ENCODE measurements around the gene GPX7.

DNA sequence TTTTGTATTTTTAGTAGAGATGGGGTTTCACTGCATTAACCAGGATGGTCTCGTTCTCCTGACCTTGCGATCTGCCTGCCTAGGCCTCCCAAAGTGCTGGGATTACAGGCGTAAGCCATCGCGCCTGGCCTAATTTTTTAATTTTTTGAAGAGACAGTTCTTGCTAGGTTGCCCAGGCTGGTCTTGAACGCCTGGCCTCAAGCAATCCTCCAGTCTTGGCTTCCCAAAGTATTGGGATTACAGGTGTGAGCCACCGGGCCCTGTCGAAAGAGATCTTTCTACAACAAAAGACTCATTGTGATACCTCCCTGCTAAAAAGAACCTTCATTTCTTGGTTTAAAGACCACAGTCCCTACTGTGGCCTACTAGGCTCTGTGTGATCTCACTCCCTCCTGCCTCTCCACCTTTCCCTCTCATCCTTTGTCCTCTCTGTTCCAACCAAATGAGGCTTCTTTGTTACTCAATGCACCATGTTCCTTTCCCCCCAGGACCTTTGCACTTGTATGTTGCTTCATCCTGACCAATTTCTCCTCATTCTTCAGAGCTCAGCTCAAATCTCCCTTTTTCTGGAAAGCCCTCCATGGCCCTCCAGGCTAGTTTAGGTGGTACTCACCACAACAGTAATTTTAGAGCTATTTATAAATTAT is 1.5 kb upstream of the GPX7 start:
- TF ChIP-seq ZSCAN23 (tag by site-specific recombination; IDR thresholded peaks at IDR 0.05): no peak
- no peak for TF ChIP-seq ZNF146 (tag by site-specific recombination; IDR thresholded peaks at IDR 0.05)
- TF ChIP-seq, protein P1, sequence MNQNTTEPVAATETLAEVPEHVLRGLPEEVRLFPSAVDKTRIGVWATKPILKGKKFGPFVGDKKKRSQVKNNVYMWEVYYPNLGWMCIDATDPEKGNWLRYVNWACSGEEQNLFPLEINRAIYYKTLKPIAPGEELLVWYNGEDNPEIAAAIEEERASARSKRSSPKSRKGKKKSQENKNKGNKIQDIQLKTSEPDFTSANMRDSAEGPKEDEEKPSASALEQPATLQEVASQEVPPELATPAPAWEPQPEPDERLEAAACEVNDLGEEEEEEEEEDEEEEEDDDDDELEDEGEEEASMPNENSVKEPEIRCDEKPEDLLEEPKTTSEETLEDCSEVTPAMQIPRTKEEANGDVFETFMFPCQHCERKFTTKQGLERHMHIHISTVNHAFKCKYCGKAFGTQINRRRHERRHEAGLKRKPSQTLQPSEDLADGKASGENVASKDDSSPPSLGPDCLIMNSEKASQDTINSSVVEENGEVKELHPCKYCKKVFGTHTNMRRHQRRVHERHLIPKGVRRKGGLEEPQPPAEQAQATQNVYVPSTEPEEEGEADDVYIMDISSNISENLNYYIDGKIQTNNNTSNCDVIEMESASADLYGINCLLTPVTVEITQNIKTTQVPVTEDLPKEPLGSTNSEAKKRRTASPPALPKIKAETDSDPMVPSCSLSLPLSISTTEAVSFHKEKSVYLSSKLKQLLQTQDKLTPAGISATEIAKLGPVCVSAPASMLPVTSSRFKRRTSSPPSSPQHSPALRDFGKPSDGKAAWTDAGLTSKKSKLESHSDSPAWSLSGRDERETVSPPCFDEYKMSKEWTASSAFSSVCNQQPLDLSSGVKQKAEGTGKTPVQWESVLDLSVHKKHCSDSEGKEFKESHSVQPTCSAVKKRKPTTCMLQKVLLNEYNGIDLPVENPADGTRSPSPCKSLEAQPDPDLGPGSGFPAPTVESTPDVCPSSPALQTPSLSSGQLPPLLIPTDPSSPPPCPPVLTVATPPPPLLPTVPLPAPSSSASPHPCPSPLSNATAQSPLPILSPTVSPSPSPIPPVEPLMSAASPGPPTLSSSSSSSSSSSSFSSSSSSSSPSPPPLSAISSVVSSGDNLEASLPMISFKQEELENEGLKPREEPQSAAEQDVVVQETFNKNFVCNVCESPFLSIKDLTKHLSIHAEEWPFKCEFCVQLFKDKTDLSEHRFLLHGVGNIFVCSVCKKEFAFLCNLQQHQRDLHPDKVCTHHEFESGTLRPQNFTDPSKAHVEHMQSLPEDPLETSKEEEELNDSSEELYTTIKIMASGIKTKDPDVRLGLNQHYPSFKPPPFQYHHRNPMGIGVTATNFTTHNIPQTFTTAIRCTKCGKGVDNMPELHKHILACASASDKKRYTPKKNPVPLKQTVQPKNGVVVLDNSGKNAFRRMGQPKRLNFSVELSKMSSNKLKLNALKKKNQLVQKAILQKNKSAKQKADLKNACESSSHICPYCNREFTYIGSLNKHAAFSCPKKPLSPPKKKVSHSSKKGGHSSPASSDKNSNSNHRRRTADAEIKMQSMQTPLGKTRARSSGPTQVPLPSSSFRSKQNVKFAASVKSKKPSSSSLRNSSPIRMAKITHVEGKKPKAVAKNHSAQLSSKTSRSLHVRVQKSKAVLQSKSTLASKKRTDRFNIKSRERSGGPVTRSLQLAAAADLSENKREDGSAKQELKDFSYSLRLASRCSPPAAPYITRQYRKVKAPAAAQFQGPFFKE (tag by site-specific recombination; IDR thresholded peaks at IDR 0.05; ENCODE audit: borderline replicate concordance): no peak
- no peak for TF ChIP-seq ZNF274 (IDR thresholded peaks at IDR 0.05; ENCODE audit: low read length)
- TF ChIP-seq ZNF274 (tag by site-specific recombination; IDR thresholded peaks at IDR 0.05; ENCODE audit: borderline replicate concordance): no peak
- TF ChIP-seq ZNF76 (tag by site-specific recombination; IDR thresholded peaks at IDR 0.05; ENCODE audit: borderline replicate concordance, low read depth): no peak
- no peak for TF ChIP-seq ZNF776 (tag by site-specific recombination; IDR thresholded peaks at IDR 0.05; ENCODE audit: borderline replicate concordance)
- no peak for TF ChIP-seq YY1 (tag by site-specific recombination; IDR thresholded peaks at IDR 0.05)
- TF ChIP-seq, protein P2, sequence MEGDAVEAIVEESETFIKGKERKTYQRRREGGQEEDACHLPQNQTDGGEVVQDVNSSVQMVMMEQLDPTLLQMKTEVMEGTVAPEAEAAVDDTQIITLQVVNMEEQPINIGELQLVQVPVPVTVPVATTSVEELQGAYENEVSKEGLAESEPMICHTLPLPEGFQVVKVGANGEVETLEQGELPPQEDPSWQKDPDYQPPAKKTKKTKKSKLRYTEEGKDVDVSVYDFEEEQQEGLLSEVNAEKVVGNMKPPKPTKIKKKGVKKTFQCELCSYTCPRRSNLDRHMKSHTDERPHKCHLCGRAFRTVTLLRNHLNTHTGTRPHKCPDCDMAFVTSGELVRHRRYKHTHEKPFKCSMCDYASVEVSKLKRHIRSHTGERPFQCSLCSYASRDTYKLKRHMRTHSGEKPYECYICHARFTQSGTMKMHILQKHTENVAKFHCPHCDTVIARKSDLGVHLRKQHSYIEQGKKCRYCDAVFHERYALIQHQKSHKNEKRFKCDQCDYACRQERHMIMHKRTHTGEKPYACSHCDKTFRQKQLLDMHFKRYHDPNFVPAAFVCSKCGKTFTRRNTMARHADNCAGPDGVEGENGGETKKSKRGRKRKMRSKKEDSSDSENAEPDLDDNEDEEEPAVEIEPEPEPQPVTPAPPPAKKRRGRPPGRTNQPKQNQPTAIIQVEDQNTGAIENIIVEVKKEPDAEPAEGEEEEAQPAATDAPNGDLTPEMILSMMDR (tag by site-specific recombination; IDR thresholded peaks at IDR 0.05): no peak
- TF ChIP-seq YY2 (tag by site-specific recombination; IDR thresholded peaks at IDR 0.05): no peak
- TF ChIP-seq ZBTB1 (tag by site-specific recombination; IDR thresholded peaks at IDR 0.05): no peak
- TF ChIP-seq KLF7 (tag by site-specific recombination; IDR thresholded peaks at IDR 0.05; ENCODE audit: borderline replicate concordance): no peak
- TF ChIP-seq ZNF501 (tag by site-specific recombination; IDR thresholded peaks at IDR 0.05): no peak

Data from HEK293 (cell line).